Right lobe of liver (tissue), 6 donors: ENCODE measurements around the gene FBXL13. TPM values are rescaled to one million over a fixed set of nuclear protein-coding genes. Genes with fewer than 3 reads are reported as not detected.
"Not testable (repeated sequence)": the region's sequence is repeated elsewhere in the genome, so short reads cannot be mapped to it uniquely, and the experiment has no call there.

ENCODE experiments used
- ATAC-seq, 4 donors: fragments of 200-7000 bp; cut with Tn5 transposase; one replicate each; pipeline ENCODE4 v1.9.1; 2020; ENCODE audit warnings: mild to moderate bottlenecking in 4 of 4, moderate library complexity in 4 of 4
- DNase-seq, 3 donors: peaks; one replicate each; pipeline ENCODE4 v3.0.0-alpha.2; 2020
- H3K27ac ChIP-seq, 3 donors: fragments of 200-600 bp; one replicate each; pipeline ENCODE4 v1.8.0; 2022
- H3K27me3 ChIP-seq, 2 donors: fragments of 200-600 bp; one replicate each; pipeline ENCODE4 v1.8.0; 2022
- H3K36me3 ChIP-seq, 4 donors: fragments of 200-600 bp; sonication (generic) in 1 of 4; one replicate each; pipeline versions ENCODE4 v1.5.1 to v1.8.0; 2017 to 2022; ENCODE audit warnings: control low read depth in 1 of 4
- H3K4me1 ChIP-seq, 4 donors: fragments of 200-600 bp; sonication (generic) in 1 of 4; one replicate each; pipeline versions ENCODE4 v1.5.1 to v1.8.0; 2017 to 2022; ENCODE audit warnings: control low read depth in 1 of 4
- H3K4me3 ChIP-seq, 3 donors: fragments of 200-600 bp; one replicate each; pipeline ENCODE4 v1.8.0; 2022
- H3K9me3 ChIP-seq, 4 donors: fragments of 200-600 bp; sonication (generic) in 1 of 4; one replicate each; pipeline versions ENCODE4 v1.5.1 to v1.8.0; 2017 to 2022; ENCODE audit warnings: control low read depth in 1 of 4
- CTCF ChIP-seq, 4 donors: fragments of 200-600 bp in 3 of 4; fragments of 450-650 bp in 1 of 4; IDR thresholded peaks; one replicate each; pipeline versions ENCODE4 v1.5.1 to v1.8.0; 2016 to 2022; ENCODE audit warnings: antibody characterized with exemption in 4 of 4, mild to moderate bottlenecking in 2 of 4
- POLR2A ChIP-seq: fragments of 450-650 bp; IDR thresholded peaks from one replicate; pipeline ENCODE4 v1.6.1; 2017; ENCODE audit warnings: antibody characterized with exemption, mild to moderate bottlenecking
- WGBS: methylation state at CpG from one replicate; pipeline ENCODE4 v1.1.6; 2018; ENCODE audit warnings: low coverage, low lambda C conversion rate; ENCODE audit not compliant: insufficient coverage; ENCODE audit errors: missing lambda C conversion rate; 5-methylcytosine and 5-hydroxymethylcytosine counted together
- intact Hi-C, 2 donors: fragments of 100-400 bp; cut with DNase I; formaldehyde crosslinking; loops; one replicate each; pipeline versions ENCODE4 v1.11.2 to v1.14.1; 2022
- total RNA-seq, 6 experiments: library from RNA; depleted of rRNA in 2 of 6; stranded (reverse); fragments of >200 nt in 2 of 6; fragmentation: NEBNext Ultra II Directional in 3 of 6; extraction: Animal tissue kit (Norgen Biotek cat#: 25700) in 3 of 6; gene quantifications; one replicate each; pipeline versions ENCODE4 v1.1.0 to v1.2.4, GENCODE V29; 2016 to 2023
- donor health status: DM: no; HTN: yes; CAD: no.
- donor health status: DM: no; HTN: no; CAD: no.
- donor health status: DM: no; HTN: no; CAD: no.
- donor health status: DM: no; HTN: yes; CAD: no.
- donor health status: DM: no; HTN: yes; CAD: no.

The FBXL13 gene
- total RNA-seq, 6 experiments from 2014 or later: 0.12 to 0.31 (median 0.20) TPM; not detected in 2

DNA sequence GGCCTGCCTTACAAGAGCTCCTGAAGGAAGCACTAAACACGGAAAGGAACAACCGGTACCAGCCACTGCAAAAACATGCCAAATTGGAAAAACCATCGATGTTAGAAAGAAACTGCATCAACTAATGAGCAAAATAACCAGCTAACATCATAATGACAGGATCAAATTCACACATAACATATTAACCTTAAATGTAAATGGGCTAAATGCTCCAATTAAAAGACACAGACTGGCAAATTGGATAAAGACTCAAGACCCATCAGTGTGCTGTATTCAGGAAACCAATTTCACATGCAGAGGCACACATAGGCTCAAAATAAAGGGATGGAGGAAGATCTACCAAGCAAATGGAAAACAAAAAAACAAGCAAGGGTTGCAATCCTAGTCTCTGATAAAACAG lies 56.3 kb downstream of the FBXL13 start:
- H3K9me3 ChIP-seq, H3K4me3 ChIP-seq, DNase-seq, ATAC-seq, H3K36me3 ChIP-seq, intact Hi-C loops, H3K4me1 ChIP-seq, H3K27me3 ChIP-seq, H3K27ac ChIP-seq: not testable (repeated sequence)
- WGBS: 86% methylated on average over 3 of the region's 3 CpGs

DNA sequence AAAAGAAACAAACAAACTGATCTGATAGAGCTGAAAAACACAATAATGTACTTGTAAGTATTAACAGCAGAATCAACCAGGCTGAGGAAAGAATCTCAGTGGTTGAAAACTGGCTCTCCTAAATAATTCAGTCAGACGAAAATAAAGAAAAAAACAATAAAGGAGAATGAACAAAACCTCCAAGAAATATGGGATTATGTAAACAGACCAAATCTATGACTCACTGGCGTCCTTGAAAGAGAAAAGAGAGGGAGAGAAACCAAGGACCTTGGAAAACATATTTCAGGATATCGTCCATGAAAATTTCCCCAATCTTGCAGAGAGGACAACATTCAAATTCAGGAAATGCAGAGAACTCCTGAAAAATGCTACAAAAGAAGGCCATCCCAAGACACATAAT lies 62.9 kb downstream of the FBXL13 start:
- Histone ChIP-seq H3K27ac (no peak overlapping the region), H3K27me3 (no peaks in the 10 kb centered on the region), H3K4me3 (no peak overlapping the region), H3K36me3 (no peaks in the 10 kb centered on the region), H3K4me1 (no peaks in the 10 kb centered on the region), H3K9me3 (no peaks in the 10 kb centered on the region)
- ATAC-seq (no peak), DNase-seq (no peak)
- TF ChIP-seq POLR2A (no peak), CTCF (IDR thresholded peaks at IDR 0.05) (no peak)
- WGBS: 54% methylated on average over 3 of the region's 3 CpGs
- intact Hi-C loops: no loop called here

- no peaks in the 10 kb centered on the region for H3K36me3 ChIP-seq
- TF ChIP-seq CTCF (IDR thresholded peaks at IDR 0.05) (no peak), POLR2A (no peak)
- WGBS: no CpG with 5 or more reads among the region's 1 CpG
- no peaks in the 10 kb centered on the region for H3K27me3 ChIP-seq
- H3K4me3 ChIP-seq: no peak overlapping the region
- ATAC-seq (no peak), DNase-seq (no peak)
- H3K9me3 ChIP-seq: no peaks in the 10 kb centered on the region
- no peaks in the 10 kb centered on the region for H3K4me1 ChIP-seq
- no peak overlapping the region for H3K27ac ChIP-seq
- intact Hi-C loops: no loop called here
Observed at GRCh38 chr7:103010211-103010610, 64.4 kb downstream of the FBXL13 start.

- Histone ChIP-seq H3K4me3 (no peak overlapping the region), H3K27ac (no peak overlapping the region), H3K9me3 (no peaks in the 10 kb centered on the region), H3K36me3 (no peaks in the 10 kb centered on the region), H3K4me1 (no peaks in the 10 kb centered on the region), H3K27me3 (no peaks in the 10 kb centered on the region)
- intact Hi-C loops: no loop called here
- DNase-seq (no peak), ATAC-seq (no peak)
- no CpG with 5 or more reads among the region's 5 CpGs for WGBS
- TF ChIP-seq CTCF (IDR thresholded peaks at IDR 0.05) (no peak), POLR2A (no peak)
Observed at GRCh38 chr7:103009466-103010185, 65.0 kb downstream of the FBXL13 start.

GRCh38 chr7:103003004-103003403 lies 71.6 kb downstream of the FBXL13 start:
- H3K27me3 ChIP-seq: no peaks in the 10 kb centered on the region
- ATAC-seq: no peak
- no CpG with 5 or more reads among the region's 1 CpG for WGBS
- intact Hi-C loops: no loop called here
- H3K4me3 ChIP-seq: no peak overlapping the region
- no peak overlapping the region for H3K27ac ChIP-seq
- H3K4me1 ChIP-seq: no peaks in the 10 kb centered on the region
- DNase-seq: no peak
- no peaks in the 10 kb centered on the region for H3K36me3 ChIP-seq
- TF ChIP-seq CTCF (IDR thresholded peaks at IDR 0.05): no peak
- TF ChIP-seq POLR2A: no peak
- no peaks in the 10 kb centered on the region for H3K9me3 ChIP-seq
